MCF 10A (cell line): Measurements from ENCODE around the gene ACACA. TPM values are rescaled to one million over a fixed set of nuclear protein-coding genes. Genes with fewer than 3 reads are reported as not detected.

ENCODE experiments used
- BruUV-seq: library from RNA; stranded (reverse); fragments of 400-500 nt; replicated peaks from 2 replicates; lab custom pipeline; 2021; lab: Mats Ljungman, UMichigan
- CTCF ChIA-PET: fragments of 300-600 bp; sonication (Branson Sonifier 250); formaldehyde crosslinking; extraction: SDS; loops from one replicate; lab custom pipeline; 2021; ENCODE audit warnings: antibody characterized with exemption, inconsistent platforms; lab: Yijun Ruan, JAX
- POLR2A ChIA-PET: fragments of 300-600, 350-650 bp; sonication (Branson Sonifier 250); formaldehyde crosslinking; extraction: SDS; loops from one replicate; lab custom pipeline; 2020; ENCODE audit warnings: antibody characterized with exemption, inconsistent platforms; lab: Yijun Ruan, JAX
- DNase-seq: peaks from one replicate; pipeline ENCODE4 v3.0.0-alpha.2; 2018; ENCODE audit not compliant: unreplicated experiment
- H3K27ac Mint-ChIP-seq: one replicate; pipeline ENCODE4 v1.8.0; 2022; ENCODE audit warnings: mild to moderate bottlenecking, low read depth, mixed read lengths; ENCODE audit not compliant: unreplicated experiment
- H3K27me3 Mint-ChIP-seq: one replicate; pipeline ENCODE4 v1.8.0; 2022; ENCODE audit warnings: mixed read lengths; ENCODE audit not compliant: insufficient read depth, unreplicated experiment
- H3K36me3 Mint-ChIP-seq: one replicate; pipeline ENCODE4 v1.8.0; 2022; ENCODE audit warnings: mild to moderate bottlenecking, moderate library complexity, mixed read lengths; ENCODE audit not compliant: insufficient read depth, unreplicated experiment
- H3K4me1 Mint-ChIP-seq: one replicate; pipeline ENCODE4 v1.8.0; 2022; ENCODE audit warnings: mixed read lengths; ENCODE audit not compliant: insufficient read depth, unreplicated experiment
- H3K4me3 Mint-ChIP-seq: one replicate; pipeline ENCODE4 v1.8.0; 2022; ENCODE audit warnings: mild to moderate bottlenecking, moderate library complexity, mixed read lengths; ENCODE audit not compliant: unreplicated experiment
- H3K9me3 Mint-ChIP-seq: one replicate; pipeline ENCODE4 v1.8.0; 2022; ENCODE audit warnings: mixed read lengths; ENCODE audit not compliant: unreplicated experiment
- intact Hi-C: fragments of 100-400 bp; cut with micrococcal nuclease; formaldehyde crosslinking; loops from 2 replicates; pipeline ENCODE4 v1.14.1; 2022
- total RNA-seq: library from RNA; stranded (reverse); gene quantifications from 2 replicates; pipeline ENCODE4 v1.2.3, GENCODE V29; 2022
- TF ChIP-seq, protein P1 (sequence below): fragments of 200-600 bp; IDR thresholded peaks from one replicate; pipeline ENCODE4 v1.8.0; 2022; ENCODE audit warnings: antibody characterized with exemption, mild to moderate bottlenecking; ENCODE audit not compliant: unreplicated experiment

Gene ACACA
- total RNA-seq, 1 experiment from 2014 or later = 100 TPM

DNA sequence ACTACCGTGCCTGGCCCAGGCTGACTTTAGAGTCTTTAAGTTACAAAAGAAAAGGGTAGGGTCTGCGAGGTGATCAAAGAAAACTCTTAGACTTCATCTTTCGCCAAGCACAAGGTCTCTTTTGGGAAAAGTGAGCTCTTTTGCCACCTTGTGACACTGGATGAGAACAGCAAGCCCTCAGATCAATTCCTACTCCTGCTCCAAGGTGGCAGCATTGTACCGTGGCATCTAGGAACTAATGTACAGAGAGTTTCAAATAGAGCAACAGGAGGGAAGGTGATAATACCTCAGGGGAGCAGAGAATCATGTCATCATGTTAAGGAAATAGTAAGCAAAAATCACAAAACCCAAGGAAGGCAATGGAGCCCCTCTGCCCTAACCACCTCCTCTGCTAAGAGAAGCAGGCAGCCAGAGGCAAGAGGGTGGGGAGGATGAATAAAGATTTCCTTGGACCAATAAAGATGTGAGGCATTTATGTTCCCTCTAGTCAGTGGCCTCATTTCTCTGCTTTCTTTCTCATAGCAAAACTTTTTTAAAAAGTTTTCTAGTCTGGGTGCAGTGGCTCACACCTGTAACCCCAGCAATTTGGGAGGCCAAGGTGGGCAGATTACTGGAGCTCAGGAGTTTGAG is 33.0 kb downstream of the ACACA start:
- Mint-ChIP-seq H3K36me3 (no peaks in the 10 kb centered on the region), H3K4me3 (no peak overlapping the region)

DNA sequence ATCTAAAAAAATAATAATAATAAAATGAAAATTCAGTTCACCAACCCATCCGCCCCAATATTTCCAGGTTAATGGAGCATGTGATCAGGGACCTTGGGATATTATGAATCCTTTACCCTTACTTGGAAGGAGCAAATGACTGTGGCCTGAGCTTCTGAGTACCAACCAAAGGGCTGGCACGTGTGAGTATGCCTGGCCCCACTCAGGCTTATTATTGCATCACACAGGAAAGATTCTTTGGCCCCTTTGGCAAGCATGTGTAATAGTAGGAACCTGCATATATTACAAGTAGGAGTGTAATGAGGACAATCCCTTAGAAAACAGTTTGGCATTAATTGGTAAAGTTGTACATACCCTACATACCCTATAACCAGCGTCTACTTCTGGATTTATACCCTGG is 38.1 kb downstream of the ACACA start:
- TF ChIP-seq, protein P1, sequence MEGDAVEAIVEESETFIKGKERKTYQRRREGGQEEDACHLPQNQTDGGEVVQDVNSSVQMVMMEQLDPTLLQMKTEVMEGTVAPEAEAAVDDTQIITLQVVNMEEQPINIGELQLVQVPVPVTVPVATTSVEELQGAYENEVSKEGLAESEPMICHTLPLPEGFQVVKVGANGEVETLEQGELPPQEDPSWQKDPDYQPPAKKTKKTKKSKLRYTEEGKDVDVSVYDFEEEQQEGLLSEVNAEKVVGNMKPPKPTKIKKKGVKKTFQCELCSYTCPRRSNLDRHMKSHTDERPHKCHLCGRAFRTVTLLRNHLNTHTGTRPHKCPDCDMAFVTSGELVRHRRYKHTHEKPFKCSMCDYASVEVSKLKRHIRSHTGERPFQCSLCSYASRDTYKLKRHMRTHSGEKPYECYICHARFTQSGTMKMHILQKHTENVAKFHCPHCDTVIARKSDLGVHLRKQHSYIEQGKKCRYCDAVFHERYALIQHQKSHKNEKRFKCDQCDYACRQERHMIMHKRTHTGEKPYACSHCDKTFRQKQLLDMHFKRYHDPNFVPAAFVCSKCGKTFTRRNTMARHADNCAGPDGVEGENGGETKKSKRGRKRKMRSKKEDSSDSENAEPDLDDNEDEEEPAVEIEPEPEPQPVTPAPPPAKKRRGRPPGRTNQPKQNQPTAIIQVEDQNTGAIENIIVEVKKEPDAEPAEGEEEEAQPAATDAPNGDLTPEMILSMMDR = no peak
- POLR2A ChIA-PET = interaction anchor here (1.1 to 2.1 kb wide), 2 partner anchors 10 to 180 kb away, joined by 3 to 10 read pairs; no protein-coding TSS in a partner anchor
- peaks cover 4% of the 10 kb centered on the region for H3K36me3 Mint-ChIP-seq

More for the DNA sequence above, 33.0 kb downstream of the ACACA start:
- no peaks in the 10 kb centered on the region for H3K9me3 Mint-ChIP-seq
- POLR2A ChIA-PET = interaction anchor here (0.5 to 1.5 kb wide), 20 partner anchors 12 to 359 kb away, joined by 3 to 10 read pairs (median 3); partner anchors contain the start of gene DUSP14
- CTCF ChIA-PET = interaction anchor here (0.5 to 6.1 kb wide), 65 partner anchors 9 to 771 kb away, joined by 3 to 31 read pairs (median 4); no protein-coding TSS in a partner anchor
- DNase-seq = peak; percentile 93
- no peak overlapping the region for H3K27ac Mint-ChIP-seq
- intact Hi-C loops = loop anchor here (1.0 to 10.0 kb wide), 8 partner anchors 15 to 769 kb away; partner anchors contain the start of gene MRM1
- BruUV-seq = no TSS peak
- TF ChIP-seq, protein P1 = peak; percentile 99
- peaks cover 8% of the 10 kb centered on the region for H3K4me1 Mint-ChIP-seq
- H3K27me3 Mint-ChIP-seq = no peaks in the 10 kb centered on the region

DNA sequence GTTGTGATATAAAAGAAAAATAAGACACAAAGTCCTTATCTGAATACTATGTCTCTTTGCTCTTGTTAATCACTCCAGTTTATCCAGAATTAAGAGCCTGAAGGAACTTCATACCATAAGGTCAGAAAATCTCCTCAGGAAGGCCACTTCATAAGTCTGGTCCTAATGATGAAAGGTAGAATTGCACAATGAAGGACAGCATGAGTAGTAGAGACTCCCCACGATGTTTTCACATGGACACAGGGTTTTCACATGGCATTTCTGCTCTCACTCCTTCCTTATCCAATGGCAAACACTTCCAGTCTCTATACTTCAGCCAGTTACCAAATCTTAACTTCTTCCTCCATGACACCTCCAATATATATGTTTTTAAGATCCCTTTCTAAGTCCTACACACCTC is 41.0 kb downstream of the ACACA start:
- peak; percentile 46 for DNase-seq
- Mint-ChIP-seq H3K4me1 (peaks cover 30% of the 10 kb centered on the region), H3K27ac (peak overlapping the region; percentile 33), H3K4me3 (no peak overlapping the region), H3K27me3 (no peaks in the 10 kb centered on the region), H3K9me3 (no peaks in the 10 kb centered on the region), H3K36me3 (peaks cover 7% of the 10 kb centered on the region)
- BruUV-seq = no TSS peak
- TF ChIP-seq, protein P1 = no peak
- ChIA-PET CTCF (interaction anchor here (1.1 to 2.6 kb wide), 2 partner anchors 8 to 763 kb away, joined by 3 to 13 read pairs; no protein-coding TSS in a partner anchor), POLR2A (interaction anchor here (0.9 kb wide), 1 partner anchor 13 kb away, joined by 3 read pairs; no protein-coding TSS in a partner anchor)
- intact Hi-C loops = no loop called here

More for the DNA sequence above, 38.1 kb downstream of the ACACA start:
- CTCF ChIA-PET = no interaction called here
- peak; percentile 84 for DNase-seq
- intact Hi-C loops = no loop called here
- Mint-ChIP-seq H3K9me3 (no peaks in the 10 kb centered on the region), H3K27ac (peak overlapping the region; percentile 61), H3K4me1 (peaks cover 18% of the 10 kb centered on the region), H3K4me3 (no peak overlapping the region), H3K27me3 (no peaks in the 10 kb centered on the region)
- BruUV-seq = no TSS peak

DNA sequence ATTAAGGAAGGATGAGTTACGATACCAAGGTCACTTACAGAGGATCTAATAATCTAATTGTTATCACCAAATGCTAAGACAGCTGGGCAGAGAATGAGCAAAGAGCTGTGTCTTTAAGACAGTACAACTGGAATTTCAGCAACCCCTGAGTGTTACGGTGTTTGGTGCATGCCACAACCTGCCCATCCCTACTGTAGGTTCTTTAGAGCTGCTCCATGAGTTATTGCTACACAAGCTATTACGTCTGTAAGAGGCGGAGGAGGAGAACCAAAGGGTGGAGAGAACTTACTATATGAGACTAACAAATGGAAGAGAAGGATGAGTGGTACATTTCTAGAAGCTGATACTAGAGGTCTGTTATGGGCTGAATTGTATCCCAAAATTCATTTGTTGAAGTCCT is 45.1 kb downstream of the ACACA start:
- Mint-ChIP-seq H3K27me3 (no peaks in the 10 kb centered on the region), H3K4me1 (peaks cover 41% of the 10 kb centered on the region), H3K4me3 (peak overlapping the region; percentile 49), H3K36me3 (peaks cover 7% of the 10 kb centered on the region), H3K9me3 (no peaks in the 10 kb centered on the region), H3K27ac (peak overlapping the region; percentile 73)
- POLR2A ChIA-PET = interaction anchor here (0.5 to 6.0 kb wide), 23 partner anchors 8 to 816 kb away, joined by 3 to 27 read pairs (median 4); partner anchors contain the start of genes ACACA, MRM1 and TADA2A
- TF ChIP-seq, protein P1 = no peak
- no TSS peak for BruUV-seq
- peak; percentile 96 for DNase-seq
- CTCF ChIA-PET = interaction anchor here (0.5 to 1.8 kb wide), 13 partner anchors 10 to 1461 kb away, joined by 3 to 15 read pairs (median 4); no protein-coding TSS in a partner anchor
- intact Hi-C loops = no loop called here
